OCI-LY7 (cell line): ENCODE results near the gene KDM2A. TPM values are rescaled to one million over a fixed set of nuclear protein-coding genes. Genes with fewer than 3 reads are reported as not detected.

Experiments used
- BruUV-seq: library from RNA; stranded (reverse); fragments of 400-500 nt; replicated peaks from 2 replicates; lab custom pipeline; 2021; lab: Mats Ljungman, UMichigan
- CTCF ChIA-PET: fragments of 300-600 bp; sonication (Branson Sonifier 250); formaldehyde crosslinking; loops from one replicate; lab custom pipeline; 2022; ENCODE audit warnings: antibody characterized with exemption; ENCODE audit not compliant: unreplicated experiment; lab: Charles Lee
- POLR2A ChIA-PET: fragments of 300-600 bp; sonication (Branson Sonifier 250); formaldehyde crosslinking; loops from one replicate; lab custom pipeline; 2022; ENCODE audit warnings: antibody characterized with exemption; lab: Charles Lee
- DNase-seq: peaks from one replicate; pipeline ENCODE4 v3.0.0-alpha.2; 2015; ENCODE audit warnings: low spot score
- H2AFZ ChIP-seq: fragments of 200-600 bp; sonication (generic), shearing (Covaris generic); 2 replicates; pipeline ENCODE4 v1.6.1; 2014; ENCODE audit warnings: mild to moderate bottlenecking, antibody characterized with exemption, low read length, moderate library complexity
- H3K27ac ChIP-seq: fragments of 200-600 bp; sonication (generic); 2 replicates; pipeline ENCODE4 v1.5.1; 2014; ENCODE audit warnings: mixed run types, low read depth, mild to moderate bottlenecking, moderate library complexity, low read length, inconsistent platforms; ENCODE audit not compliant: poor library complexity, severe bottlenecking
- H3K36me3 ChIP-seq: fragments of 200-600 bp; sonication (generic); 2 replicates; pipeline ENCODE4 v1.6.1; 2014; ENCODE audit warnings: mild to moderate bottlenecking, antibody characterized with exemption, low read length, moderate library complexity, mixed read lengths; ENCODE audit not compliant: insufficient read depth
- H3K4me1 ChIP-seq: fragments of 200-600 bp; sonication (generic); 2 replicates; pipeline ENCODE4 v1.5.1; 2014; ENCODE audit warnings: mild to moderate bottlenecking, low read length; ENCODE audit not compliant: insufficient read depth, poor library complexity, severe bottlenecking
- H3K4me2 ChIP-seq: fragments of 200-600 bp; sonication (generic); 2 replicates; pipeline ENCODE4 v1.6.1; 2014; ENCODE audit warnings: mild to moderate bottlenecking, low read length
- H3K4me3 ChIP-seq: fragments of 200-600 bp; sonication (generic); 2 replicates; pipeline ENCODE4 v1.5.1; 2014; ENCODE audit warnings: mild to moderate bottlenecking, low read depth, low read length; ENCODE audit not compliant: poor library complexity, severe bottlenecking
- H3K79me2 ChIP-seq: fragments of 200-600 bp; sonication (generic); 2 replicates; pipeline ENCODE4 v1.6.1; 2016; ENCODE audit warnings: low read depth, mild to moderate bottlenecking, low read length, moderate library complexity, mixed read lengths; ENCODE audit not compliant: insufficient read depth
- H3K9me2 ChIP-seq: fragments of 200-600 bp; sonication (generic); 2 replicates; pipeline ENCODE4 v1.6.1; 2016; ENCODE audit warnings: mild to moderate bottlenecking, low read length, mixed read lengths; ENCODE audit not compliant: insufficient read depth
- H3K9me3 ChIP-seq: fragments of 200-600 bp; sonication (generic); 2 replicates; pipeline ENCODE4 v1.6.1; 2014; ENCODE audit warnings: mild to moderate bottlenecking, mixed run types, low read length, mixed read lengths
- H4K20me1 ChIP-seq: fragments of 200-600 bp; sonication (generic); 2 replicates; pipeline ENCODE4 v1.6.1; 2014; ENCODE audit warnings: mild to moderate bottlenecking, antibody characterized with exemption, low read length, moderate library complexity, mixed read lengths; ENCODE audit not compliant: insufficient read depth
- CTCF ChIP-seq: fragments of 200-600 bp; sonication (generic); conservative IDR thresholded peaks from 2 replicates; pipeline ENCODE4 v1.5.1; 2014; ENCODE audit warnings: mild to moderate bottlenecking, antibody characterized with exemption, low read length, moderate library complexity, mixed read lengths
- EZH2phosphoT487 ChIP-seq: fragments of 200-600 bp; sonication (generic); IDR thresholded peaks from 2 replicates; pipeline ENCODE4 v1.6.1; 2018; ENCODE audit warnings: low read depth, borderline replicate concordance, mild to moderate bottlenecking, mixed run types, antibody characterized with exemption, low read length, moderate library complexity, mixed read lengths
- intact Hi-C: fragments of 100-400 bp; cut with micrococcal nuclease; formaldehyde crosslinking; loops from one replicate; pipeline ENCODE4 v1.10.0; 2022; ENCODE audit not compliant: unreplicated experiment
- total RNA-seq, 2 experiments: library from RNA; depleted of rRNA in 1 of 2; stranded (reverse); fragments of >200 nt in 1 of 2; shearing (Covaris generic) in 1 of 2; gene quantifications; 2 replicates each; pipeline ENCODE4 v1.2.3, GENCODE V29; 2014 to 2022

KDM2A gene
- total RNA-seq, 2 experiments from 2014 or later = 31.7 to 66.2 TPM

GRCh38 chr11:67227726-67228125 lies 108.7 kb downstream of the KDM2A start:
- Histone ChIP-seq H3K4me3 (no peak overlapping the region), H3K9me3 (no peaks in the 10 kb centered on the region), H3K4me1 (no peaks in the 10 kb centered on the region), H3K79me2 (no peaks in the 10 kb centered on the region), H3K9me2 (no peaks in the 10 kb centered on the region), H2AFZ (no peak overlapping the region), H3K27ac (no peak overlapping the region), H4K20me1 (no peaks in the 10 kb centered on the region), H3K4me2 (no peak overlapping the region), H3K36me3 (peaks cover 90% of the 10 kb centered on the region)
- TF ChIP-seq EZH2phosphoT487 = no peak
- no peak for TF ChIP-seq CTCF
- CTCF ChIA-PET = interaction anchor here (1.0 kb wide), 1 partner anchor 12 kb away, joined by 3 read pairs; no protein-coding TSS in a partner anchor
- intact Hi-C loops = no loop called here
- no peak for DNase-seq
- BruUV-seq = no TSS peak
- POLR2A ChIA-PET = no interaction called here

- BruUV-seq = no TSS peak
- no peak for DNase-seq
- peaks cover 9% of the 10 kb centered on the region for H3K4me1 ChIP-seq
- H3K4me2 ChIP-seq = no peak overlapping the region
- H3K27ac ChIP-seq = no peak overlapping the region
- peaks cover 82% of the 10 kb centered on the region for H3K36me3 ChIP-seq
- H4K20me1 ChIP-seq = no peaks in the 10 kb centered on the region
- no peaks in the 10 kb centered on the region for H3K9me2 ChIP-seq
- intact Hi-C loops = no loop called here
- H3K4me3 ChIP-seq = no peak overlapping the region
- H3K79me2 ChIP-seq = no peaks in the 10 kb centered on the region
- CTCF ChIA-PET = no interaction called here
- POLR2A ChIA-PET = no interaction called here
- TF ChIP-seq EZH2phosphoT487 (no peak), CTCF (no peak)
- no peak overlapping the region for H2AFZ ChIP-seq
- H3K9me3 ChIP-seq = no peaks in the 10 kb centered on the region
Measured at GRCh38 chr11:67230406-67230805, 111.3 kb downstream of the KDM2A start.

- no peak overlapping the region for H3K27ac ChIP-seq
- CTCF ChIA-PET = no interaction called here
- POLR2A ChIA-PET = no interaction called here
- H3K79me2 ChIP-seq = no peaks in the 10 kb centered on the region
- no peak overlapping the region for H2AFZ ChIP-seq
- no peaks in the 10 kb centered on the region for H3K9me3 ChIP-seq
- H3K36me3 ChIP-seq = peaks cover 77% of the 10 kb centered on the region
- no peaks in the 10 kb centered on the region for H3K9me2 ChIP-seq
- DNase-seq = no peak
- no TSS peak for BruUV-seq
- H3K4me3 ChIP-seq = no peak overlapping the region
- TF ChIP-seq CTCF = no peak
- no peak for TF ChIP-seq EZH2phosphoT487
- H3K4me2 ChIP-seq = no peak overlapping the region
- intact Hi-C loops = no loop called here
- no peaks in the 10 kb centered on the region for H4K20me1 ChIP-seq
- H3K4me1 ChIP-seq = peaks cover 9% of the 10 kb centered on the region
Measured at GRCh38 chr11:67230886-67231285, 111.8 kb downstream of the KDM2A start.
